ENCODE results near the gene STEEP1. TPM values are rescaled to one million over a fixed set of nuclear protein-coding genes. Genes with fewer than 3 reads are reported as not detected.

Gene STEEP1
- total RNA-seq, 1 experiment from 2014 or later, result 28.2 TPM

- intact Hi-C loops (cut with micrococcal nuclease), result no loop called here
- no peak overlapping the region for H2AFZ ChIP-seq (ENCODE audit: low read depth, low read length, poor library complexity, severe bottlenecking)
- no peak for DNase-seq (ENCODE audit: low read depth, low spot score)
- H3K4me2 ChIP-seq (ENCODE audit: low read length), result peak overlapping the region; percentile 76
- no peaks in the 10 kb centered on the region for H4K20me1 ChIP-seq (ENCODE audit: insufficient read depth)
- no TSS peak for BruUV-seq (replicated peaks)
- ATAC-seq, result peak; percentile 53
- peaks cover 6 to 14% of the 10 kb centered on the region in 2 experiments; a peak in 3 of 4 replicates for H3K4me1 ChIP-seq (ENCODE audit: control insufficient read depth in 1 of 2, insufficient read depth in 2 of 2, low read length in 2 of 2)
- POLR2A ChIA-PET, result interaction anchor here (0.8 to 1.1 kb wide), 2 partner anchors 14 to 31 kb away, joined by 3 to 7 read pairs; no protein-coding TSS in a partner anchor
- no peaks in the 10 kb centered on the region for H3K9me3 ChIP-seq (ENCODE audit: control insufficient read depth in 1 of 2, insufficient read depth in 1 of 2, low read depth in 1 of 2, low read length in 2 of 2)
- H3K27me3 ChIP-seq (ENCODE audit: insufficient read depth, low read length), result no peaks in the 10 kb centered on the region
- no peaks in the 10 kb centered on the region for H3K9me2 ChIP-seq (ENCODE audit: insufficient read depth)
- RAD21 ChIA-PET (ENCODE audit: low non-redundant PET in 1 of 2, low total read pairs in 2 of 2, uncharacterized antibody in 2 of 2, unreplicated experiment in 2 of 2), result no interaction called here
- CTCF ChIA-PET, result no interaction called here
- peak overlapping the region; percentile 85 for H3K27ac ChIP-seq (ENCODE audit: low read depth, low read length)
- H3K36me3 ChIP-seq (ENCODE audit: control insufficient read depth in 1 of 2, insufficient read depth in 2 of 2, low read length in 2 of 2), result 0 out of 4 replicates have a peak, but pooled peaks cover 0 to 2% of the 10 kb centered on the region in 2 experiments
- H3K9ac ChIP-seq (ENCODE audit: low read length), result peak overlapping the region; percentile 91
- TF ChIP-seq FOSL1 (IDR thresholded peaks at IDR 0.05; ENCODE audit: low read depth), result no peak
- TF ChIP-seq SIN3A (IDR thresholded peaks at IDR 0.05; ENCODE audit: low read depth), result 0 out of 2 replicates have a peak, but pooled peaks have one; percentile 15
- TF ChIP-seq EGR1 (IDR thresholded peaks at IDR 0.05; ENCODE audit: low read depth), result 0 out of 2 replicates have a peak, but pooled peaks have one; percentile 14
- peaks cover 53% of the 10 kb centered on the region for H3K79me2 ChIP-seq (ENCODE audit: insufficient read depth, low read length)
- peak overlapping the region; percentile 75 to 77 for H3K4me3 ChIP-seq (replicated peaks in 1 of 2; ENCODE audit: low read depth in 1 of 2, low read length in 2 of 2)
These were observed 40.5 kb upstream of the STEEP1 start for GRCh38 chrX:119605464-119606279.

- intact Hi-C loops (cut with micrococcal nuclease), result no loop called here
- peaks cover 61% of the 10 kb centered on the region for H3K79me2 ChIP-seq (ENCODE audit: insufficient read depth, low read length)
- ChIA-PET POLR2A (interaction anchor here (0.8 kb wide), 1 partner anchor 13 kb away, joined by 7 read pairs; no protein-coding TSS in a partner anchor), CTCF (no interaction called here), RAD21 (ENCODE audit: low non-redundant PET in 1 of 2, low total read pairs in 2 of 2, uncharacterized antibody in 2 of 2, unreplicated experiment in 2 of 2) (no interaction called here)
- H3K4me1 ChIP-seq (ENCODE audit: control insufficient read depth in 1 of 2, insufficient read depth in 2 of 2, low read length in 2 of 2), result peaks cover 6 to 14% of the 10 kb centered on the region in 2 experiments; a peak in 3 of 4 replicates
- H3K4me3 ChIP-seq (replicated peaks in 1 of 2; ENCODE audit: low read depth in 1 of 2, low read length in 2 of 2), result peak overlapping the region; percentile 75 to 77
- DNase-seq (ENCODE audit: low read depth, low spot score) (no peak), ATAC-seq (no peak)
- no peaks in the 10 kb centered on the region for H4K20me1 ChIP-seq (ENCODE audit: insufficient read depth)
- H3K9me3 ChIP-seq (ENCODE audit: control insufficient read depth in 1 of 2, insufficient read depth in 1 of 2, low read depth in 1 of 2, low read length in 2 of 2), result no peaks in the 10 kb centered on the region
- H3K27ac ChIP-seq (ENCODE audit: low read depth, low read length), result peak overlapping the region; percentile 51; the same call in 1 of the 2 replicates
- TF ChIP-seq FOSL1 (IDR thresholded peaks at IDR 0.05; ENCODE audit: low read depth), result no peak
- no peak for TF ChIP-seq ZBTB33 (IDR thresholded peaks at IDR 0.05; ENCODE audit: extremely low read depth, insufficient replicate concordance, low read length)
- TF ChIP-seq SP1 (IDR thresholded peaks at IDR 0.05; ENCODE audit: low read depth), result no peak
- TF ChIP-seq TCF7L2 (IDR thresholded peaks at IDR 0.05; ENCODE audit: borderline replicate concordance, extremely low read depth, insufficient read depth, insufficient read length), result no peak
- no peak for TF ChIP-seq SIN3A (IDR thresholded peaks at IDR 0.05; ENCODE audit: low read depth)
- TF ChIP-seq CBX3 (IDR thresholded peaks at IDR 0.05; ENCODE audit: low read depth), result no peak
- no peak for TF ChIP-seq ZNF274 (IDR thresholded peaks at IDR 0.05; ENCODE audit: low read depth, low read length)
- TF ChIP-seq POLR2AphosphoS5 (IDR thresholded peaks at IDR 0.05; ENCODE audit: low read depth, low read length), result no peak
- TF ChIP-seq ATF3 (IDR thresholded peaks at IDR 0.05), result no peak
- no peak for TF ChIP-seq MAX (IDR thresholded peaks at IDR 0.05)
- H3K9ac ChIP-seq (ENCODE audit: low read length), result peak overlapping the region; percentile 91
- H3K27me3 ChIP-seq (ENCODE audit: insufficient read depth, low read length), result no peaks in the 10 kb centered on the region
- BruUV-seq (replicated peaks), result TSS peak; percentile 42
- H2AFZ ChIP-seq (ENCODE audit: low read depth, low read length, poor library complexity, severe bottlenecking), result no peak overlapping the region
- H3K9me2 ChIP-seq (ENCODE audit: insufficient read depth), result no peaks in the 10 kb centered on the region
- peak overlapping the region; percentile 76 for H3K4me2 ChIP-seq (ENCODE audit: low read length)
- peaks cover 0 to 2% of the 10 kb centered on the region in 2 experiments; a peak in 1 of 4 replicates for H3K36me3 ChIP-seq (ENCODE audit: control insufficient read depth in 1 of 2, insufficient read depth in 2 of 2, low read length in 2 of 2)
These were observed 39.7 kb upstream of the STEEP1 start for GRCh38 chrX:119604766-119605463.
